AG09319 (cell line): ENCODE data around the gene PRRC2A.
A peak's percentile ranks its signal among the peaks of the same experiment; 100 is the strongest.

ENCODE experiments used
- DNase-seq: peaks from one replicate; pipeline ENCODE4 v3.0.0-alpha.2; 2010; ENCODE audit warnings: low read depth; ENCODE audit errors: extremely low read depth
- CTCF ChIP-seq: IDR thresholded peaks from 2 replicates; pipeline ENCODE4 v1.5.1; 2011; ENCODE audit warnings: low read depth, mild to moderate bottlenecking, inconsistent platforms, low read length, moderate library complexity

Gene PRRC2A

GRCh38 chr6:31610968-31611367 is 9.5 kb upstream of the PRRC2A start:
- DNase-seq: peak; percentile 27

GRCh38 chr6:31614075-31614619 is 6.4 kb upstream of the PRRC2A start:
- no peak for TF ChIP-seq CTCF
- no peak for DNase-seq

More at GRCh38 chr6:31610968-31611367, 9.5 kb upstream of the PRRC2A start:
- no peak for TF ChIP-seq CTCF

DNA sequence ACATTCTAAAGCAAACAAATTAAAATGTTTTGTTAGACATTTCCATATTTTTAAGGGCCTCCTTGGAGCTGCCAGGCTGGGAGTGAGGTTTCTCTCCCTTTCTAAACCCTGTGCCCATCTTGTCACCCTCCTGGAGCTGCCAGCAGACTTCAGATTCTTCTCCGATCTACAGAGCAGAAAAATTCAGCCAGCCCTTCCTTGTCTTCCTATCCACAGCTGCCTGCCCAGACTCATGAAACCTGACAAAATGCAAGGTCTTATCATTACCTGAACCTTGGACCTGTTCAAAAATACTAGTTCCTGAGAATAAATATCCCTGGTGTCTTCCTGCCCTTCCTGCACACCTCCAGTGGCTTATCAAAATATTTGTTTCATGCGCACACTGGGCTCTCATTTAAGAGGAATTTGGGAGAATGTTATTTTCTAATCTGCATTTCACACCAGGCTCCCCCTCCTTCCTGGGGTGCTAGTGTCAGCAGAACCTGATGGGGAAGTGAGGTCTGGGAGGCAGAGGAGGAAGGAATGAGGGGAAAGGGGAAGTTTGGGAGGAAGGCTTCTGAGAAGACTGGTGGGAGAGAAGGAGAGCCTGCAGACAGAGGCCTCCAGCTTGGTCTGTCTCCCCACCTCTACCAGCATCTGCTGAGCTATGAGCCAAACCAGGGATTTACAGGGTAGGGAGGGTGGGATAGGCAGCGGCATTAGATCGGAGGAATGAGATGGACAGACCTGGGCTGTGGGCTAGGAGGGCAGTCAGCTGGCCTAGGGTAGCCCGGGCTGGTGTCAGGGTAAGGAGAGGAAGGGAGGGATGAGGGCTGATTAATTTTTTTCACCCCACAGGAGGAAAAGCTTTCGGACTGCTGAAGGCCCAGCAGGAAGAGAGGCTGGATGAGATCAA is 5.6 kb upstream of the PRRC2A start, which contains the start of gene AIF1:
Gene AIF1 (plus strand): TSS at position 551 of the 895 bp plus-strand sequence. CDS start 96 bp downstream, at position 647.
- DNase-seq: no peak
- TF ChIP-seq CTCF: no peak

DNA sequence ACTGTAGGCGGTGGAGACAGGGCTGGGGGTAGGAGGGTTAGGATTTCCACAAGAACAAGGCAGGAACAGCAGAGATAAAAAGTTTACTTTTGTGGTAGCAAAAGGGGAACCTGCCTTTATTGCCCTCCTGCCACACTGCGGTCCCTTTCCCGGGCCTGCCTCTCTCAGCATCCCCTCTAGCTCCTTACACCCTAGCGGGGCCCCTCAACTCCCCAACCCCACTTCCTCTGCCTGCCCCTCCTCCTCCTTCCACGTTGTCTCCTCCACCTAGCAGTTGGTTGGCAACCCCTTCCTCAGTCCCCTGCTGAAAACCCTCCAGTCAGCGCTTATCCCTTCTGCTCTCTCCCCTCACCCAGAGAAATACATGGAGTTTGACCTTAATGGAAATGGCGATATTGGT is 4.8 kb upstream of the PRRC2A start:
- TF ChIP-seq CTCF: no peak

GRCh38 chr6:31617010-31617409 is 3.5 kb upstream of the PRRC2A start:
- TF ChIP-seq CTCF: no peak
- no peak for DNase-seq

More for the DNA sequence above, 4.8 kb upstream of the PRRC2A start:
- no peak for DNase-seq

- TF ChIP-seq CTCF: no peak
Measured at GRCh38 chr6:31619805-31620585, 520 bp upstream of the PRRC2A start.

More at GRCh38 chr6:31619805-31620585, 520 bp upstream of the PRRC2A start:
- peak; percentile 95 for DNase-seq
